GM12873 (cell line): ENCODE measurements around the gene HAND2.

Experiments used
- TF ChIP-seq, protein P1 (sequence below): IDR thresholded peaks from 2 replicates; pipeline ENCODE4 v1.5.1; 2012; ENCODE audit warnings: low read depth, mild to moderate bottlenecking, moderate library complexity, low read length, control low read depth; ENCODE audit not compliant: insufficient read depth; ENCODE audit errors: missing control alignments

The HAND2 gene

DNA sequence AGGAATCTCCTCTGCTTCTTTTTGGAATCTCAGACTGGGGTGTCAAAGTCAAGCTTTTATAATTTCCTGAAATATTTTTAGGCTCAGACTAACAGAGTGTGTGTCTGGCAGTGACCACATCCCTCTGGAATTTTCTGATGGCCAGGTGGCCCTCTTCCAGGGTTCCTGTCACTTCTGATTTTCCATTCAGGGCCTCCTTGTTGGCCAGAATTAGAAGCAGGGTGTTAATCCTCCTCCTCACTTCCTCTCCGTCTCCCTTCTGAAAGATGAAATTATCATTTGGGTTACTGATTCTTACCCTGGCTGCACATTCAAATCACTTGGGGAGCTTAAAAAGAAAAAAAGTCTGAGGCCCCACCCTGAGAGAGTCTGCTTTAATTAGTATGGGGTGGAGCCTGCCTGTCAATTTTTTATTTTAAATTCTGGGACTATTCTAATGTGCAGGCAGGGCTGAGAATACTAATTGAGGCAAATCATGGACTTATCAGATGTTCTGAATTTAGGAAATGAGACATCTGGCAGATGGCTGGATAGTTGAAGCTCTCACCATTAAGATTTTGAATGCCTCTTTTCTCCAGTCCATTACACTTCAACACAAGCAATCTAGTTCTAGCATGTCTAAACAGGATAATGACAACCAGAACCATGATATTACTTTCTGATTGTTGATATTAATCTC is 43.2 kb downstream of the HAND2 start:
- TF ChIP-seq, protein P1, sequence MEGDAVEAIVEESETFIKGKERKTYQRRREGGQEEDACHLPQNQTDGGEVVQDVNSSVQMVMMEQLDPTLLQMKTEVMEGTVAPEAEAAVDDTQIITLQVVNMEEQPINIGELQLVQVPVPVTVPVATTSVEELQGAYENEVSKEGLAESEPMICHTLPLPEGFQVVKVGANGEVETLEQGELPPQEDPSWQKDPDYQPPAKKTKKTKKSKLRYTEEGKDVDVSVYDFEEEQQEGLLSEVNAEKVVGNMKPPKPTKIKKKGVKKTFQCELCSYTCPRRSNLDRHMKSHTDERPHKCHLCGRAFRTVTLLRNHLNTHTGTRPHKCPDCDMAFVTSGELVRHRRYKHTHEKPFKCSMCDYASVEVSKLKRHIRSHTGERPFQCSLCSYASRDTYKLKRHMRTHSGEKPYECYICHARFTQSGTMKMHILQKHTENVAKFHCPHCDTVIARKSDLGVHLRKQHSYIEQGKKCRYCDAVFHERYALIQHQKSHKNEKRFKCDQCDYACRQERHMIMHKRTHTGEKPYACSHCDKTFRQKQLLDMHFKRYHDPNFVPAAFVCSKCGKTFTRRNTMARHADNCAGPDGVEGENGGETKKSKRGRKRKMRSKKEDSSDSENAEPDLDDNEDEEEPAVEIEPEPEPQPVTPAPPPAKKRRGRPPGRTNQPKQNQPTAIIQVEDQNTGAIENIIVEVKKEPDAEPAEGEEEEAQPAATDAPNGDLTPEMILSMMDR: no peak

DNA sequence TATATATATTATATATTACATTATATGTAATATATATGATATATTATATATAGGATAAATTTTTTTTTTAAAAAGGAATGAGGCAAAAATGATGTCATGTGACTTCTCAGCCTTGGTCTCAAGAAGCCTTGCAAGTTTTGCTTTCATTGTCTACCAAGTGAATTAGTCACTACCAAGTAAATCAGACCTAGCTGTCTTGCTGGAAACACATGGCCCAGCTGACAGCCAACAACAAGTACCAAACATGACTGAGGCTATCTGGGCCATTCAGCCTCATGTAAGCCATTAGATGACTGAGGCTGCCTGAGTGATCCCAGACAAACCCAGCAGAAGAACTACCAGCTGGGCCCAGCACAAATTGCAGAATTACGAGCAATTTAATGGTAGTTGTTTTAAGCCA is 44.9 kb downstream of the HAND2 start:
- TF ChIP-seq, protein P1: no peak

DNA sequence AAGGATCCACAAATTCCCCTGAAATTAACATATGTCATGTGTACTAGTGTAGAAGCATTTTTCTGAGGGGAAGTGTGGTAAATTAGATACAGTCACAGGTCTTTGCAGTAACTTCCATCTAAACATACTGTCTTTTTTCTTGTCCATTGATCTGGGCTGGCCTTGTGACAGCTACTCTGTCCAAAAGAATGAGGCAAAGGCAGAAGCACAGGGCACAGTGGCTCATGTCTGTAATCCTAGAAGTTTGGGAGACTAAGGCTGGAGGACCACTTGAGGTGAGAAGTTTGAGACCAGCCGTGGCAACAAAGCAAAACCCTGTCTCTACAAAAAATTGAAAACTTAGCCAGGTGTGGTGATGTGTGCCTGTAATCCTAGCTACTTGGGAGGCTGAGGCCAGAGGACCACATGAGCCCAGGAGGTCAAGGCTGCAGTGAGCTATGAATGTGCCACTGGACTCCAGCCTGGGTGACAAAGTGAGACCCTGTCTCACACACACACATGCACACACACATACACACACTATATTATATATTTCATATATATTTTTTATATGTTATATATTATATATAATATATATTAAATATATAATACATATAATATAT is 47.6 kb downstream of the HAND2 start:
- TF ChIP-seq, protein P1: no peak

DNA sequence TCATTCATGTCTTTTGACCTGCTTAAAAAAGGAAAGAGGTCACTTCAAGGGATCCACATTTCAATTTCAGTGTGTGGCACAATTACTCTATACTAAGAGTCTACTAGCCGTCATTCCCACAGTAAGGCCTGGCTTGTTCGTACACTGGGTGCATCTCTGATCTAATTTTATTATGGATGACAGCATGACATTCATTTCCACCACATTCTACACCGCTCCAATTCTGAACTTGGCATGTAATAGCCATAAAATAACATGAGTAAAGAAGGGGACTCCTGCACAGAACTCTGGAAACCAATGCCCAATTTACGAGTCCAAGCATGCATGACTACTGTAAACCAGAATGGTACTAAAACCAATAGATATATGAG is 51.1 kb downstream of the HAND2 start:
- TF ChIP-seq, protein P1: no peak

DNA sequence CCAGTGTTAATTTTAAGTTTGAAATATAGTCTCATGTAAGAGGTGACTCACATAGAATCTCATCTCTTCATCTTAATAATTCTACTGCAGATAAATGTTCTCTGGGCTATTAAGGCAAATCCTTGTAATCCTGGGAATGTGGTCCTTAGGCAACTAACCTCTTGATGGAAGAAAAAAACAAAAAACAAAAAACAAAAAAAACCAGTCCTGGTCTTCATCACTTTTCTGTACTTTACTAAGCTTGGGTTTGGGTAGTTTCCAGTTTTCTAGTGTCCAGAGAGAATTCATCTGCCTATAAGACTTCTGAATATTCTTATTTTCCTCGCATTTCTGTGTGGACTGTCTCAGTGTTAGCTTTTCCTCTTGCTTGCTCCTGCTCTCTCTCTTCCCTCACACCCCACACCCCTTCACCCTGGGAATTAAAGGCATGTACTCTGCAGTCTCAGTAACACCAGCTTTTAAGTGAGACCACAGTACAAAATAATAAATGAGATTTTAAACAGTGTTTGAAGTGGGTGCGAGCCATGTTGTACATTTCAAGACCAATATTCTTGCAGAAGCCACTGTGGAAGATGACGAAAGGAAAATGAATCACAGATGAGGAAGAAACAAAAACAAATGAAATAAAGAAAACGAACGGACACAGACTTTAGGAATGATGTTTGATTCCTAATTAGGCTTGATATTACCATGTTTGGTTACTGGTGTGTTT is 51.7 kb downstream of the HAND2 start:
- TF ChIP-seq, protein P1: no peak

DNA sequence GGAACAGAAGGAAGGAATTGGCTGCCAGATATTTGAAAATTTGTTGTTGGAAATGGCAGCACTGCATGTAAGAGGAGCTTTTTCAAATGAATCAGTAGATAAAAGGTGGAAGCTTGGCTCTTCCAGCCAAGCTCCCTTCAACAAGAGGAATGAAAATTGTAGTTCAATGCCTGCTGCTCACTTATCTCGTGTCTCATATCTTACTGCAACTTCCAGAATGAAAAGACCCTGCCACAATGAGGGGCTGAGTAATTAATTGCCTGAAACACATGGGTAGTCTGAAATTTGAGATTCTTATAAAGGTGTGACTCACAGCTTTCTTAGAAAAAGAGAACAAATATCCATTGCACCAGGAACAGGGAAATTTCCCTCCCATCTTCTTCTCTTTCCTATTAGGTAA is 53.0 kb downstream of the HAND2 start:
- TF ChIP-seq, protein P1: no peak
